Hepatocyte (in vitro differentiated cells): Measurements from ENCODE around the gene SETD9. TPM values are rescaled to one million over a fixed set of nuclear protein-coding genes. Genes with fewer than 3 reads are reported as not detected.

Source experiments
- DNase-seq: peaks from one replicate; pipeline ENCODE4 v3.0.0-alpha.2; 2016; ENCODE audit warnings: low spot score
- H2AFZ ChIP-seq: fragments of 200-600 bp; sonication (generic); 2 replicates; pipeline ENCODE4 v1.6.0; 2016; ENCODE audit warnings: antibody characterized with exemption, mild to moderate bottlenecking
- H3K27ac ChIP-seq: fragments of 200-600 bp; sonication (generic); 2 replicates; pipeline ENCODE4 v1.5.1; 2016; ENCODE audit warnings: mild to moderate bottlenecking
- H3K27me3 ChIP-seq: fragments of 200-600 bp; sonication (generic); 2 replicates; pipeline ENCODE4 v1.6.1; 2016
- H3K36me3 ChIP-seq: fragments of 200-600 bp; sonication (generic); replicated peaks from 2 replicates; pipeline ENCODE4 v1.5.1; 2016; ENCODE audit warnings: low read depth; ENCODE audit not compliant: insufficient read depth
- H3K4me1 ChIP-seq: fragments of 200-600 bp; sonication (generic); 2 replicates; pipeline ENCODE4 v1.5.1; 2016; ENCODE audit warnings: mild to moderate bottlenecking, moderate library complexity; ENCODE audit not compliant: insufficient read depth
- H3K4me2 ChIP-seq: fragments of 200-600 bp; sonication (generic); 2 replicates; pipeline ENCODE4 v1.6.0; 2016
- H3K4me3 ChIP-seq: fragments of 200-600 bp; sonication (generic); 2 replicates; pipeline ENCODE4 v1.5.1; 2016; ENCODE audit warnings: mild to moderate bottlenecking
- H3K79me2 ChIP-seq: fragments of 200-600 bp; sonication (generic); 2 replicates; pipeline ENCODE4 v1.6.0; 2017; ENCODE audit warnings: mild to moderate bottlenecking
- H3K9me2 ChIP-seq: fragments of 200-600 bp; sonication (generic); replicated peaks from 2 replicates; pipeline ENCODE4 v1.6.0; 2017; ENCODE audit warnings: mild to moderate bottlenecking; ENCODE audit not compliant: insufficient read depth
- H3K9me3 ChIP-seq: fragments of 200-600 bp; sonication (generic); 2 replicates; pipeline ENCODE4 v1.5.1; 2016; ENCODE audit warnings: low read depth, mild to moderate bottlenecking
- H4K20me1 ChIP-seq: fragments of 200-600 bp; sonication (generic); 2 replicates; pipeline ENCODE4 v1.6.0; 2016; ENCODE audit warnings: mild to moderate bottlenecking; ENCODE audit not compliant: insufficient read depth, poor library complexity, severe bottlenecking
- CTCF ChIP-seq: fragments of 200-600 bp; sonication (generic); IDR thresholded peaks from 2 replicates; pipeline ENCODE4 v1.5.1; 2016; ENCODE audit warnings: antibody characterized with exemption, mild to moderate bottlenecking; ENCODE audit not compliant: poor library complexity
- EZH2 ChIP-seq: fragments of 200-600 bp; sonication (generic); IDR thresholded peaks from 2 replicates; pipeline ENCODE4 v1.6.1; 2016; ENCODE audit warnings: antibody characterized with exemption, mild to moderate bottlenecking, borderline replicate concordance
- EZH2phosphoT487 ChIP-seq: fragments of 200-600 bp; sonication (generic); IDR thresholded peaks from one replicate; pipeline ENCODE4 v1.6.1; 2018; ENCODE audit warnings: antibody characterized with exemption, mild to moderate bottlenecking, low read depth, moderate library complexity; ENCODE audit not compliant: unreplicated experiment, severe bottlenecking
- WGBS: methylation state at CpG from one replicate; pipeline ENCODE4 v1.1.6; 2016; ENCODE audit warnings: low lambda C conversion rate; ENCODE audit errors: missing lambda C conversion rate; 5-methylcytosine and 5-hydroxymethylcytosine counted together
- polyA plus RNA-seq: library from polyadenylated mRNA; unstranded; fragments of >200 nt; fragmentation: Nextera tagmentation; extraction: Ambion mirVana; gene quantifications from 2 replicates; pipeline ENCODE4 v1.2.1, GENCODE V29; 2016
- total RNA-seq: library from RNA; depleted of rRNA; stranded (reverse); fragments of >200 nt; gene quantifications from 2 replicates; pipeline ENCODE4 v1.2.3, GENCODE V29; 2014

SETD9 gene
- total and polyA plus RNA-seq, 2 experiments from 2014 or later = 17.1 to 21.8 TPM

GRCh38 chr5:56893251-56893951, 16.0 kb upstream of the SETD9 start:
- no peak overlapping the region for H3K27ac ChIP-seq
- no peak overlapping the region for H2AFZ ChIP-seq
- no peaks in the 10 kb centered on the region for H3K79me2 ChIP-seq
- no peak overlapping the region for H3K4me3 ChIP-seq
- H3K9me2 ChIP-seq = no peaks in the 10 kb centered on the region
- no peaks in the 10 kb centered on the region for H3K9me3 ChIP-seq
- H3K4me2 ChIP-seq = no peak overlapping the region
- no peaks in the 10 kb centered on the region for H4K20me1 ChIP-seq
- no peaks in the 10 kb centered on the region for H3K4me1 ChIP-seq
- no peaks in the 10 kb centered on the region for H3K27me3 ChIP-seq
- DNase-seq = no peak
- H3K36me3 ChIP-seq = no peaks in the 10 kb centered on the region
- WGBS = 96% methylated on average over 5 of the region's 5 CpGs
- TF ChIP-seq CTCF (no peak), EZH2phosphoT487 (no peak), EZH2 (no peak)

- H3K36me3 ChIP-seq = no peaks in the 10 kb centered on the region
- no peak overlapping the region for H2AFZ ChIP-seq
- no peaks in the 10 kb centered on the region for H3K9me2 ChIP-seq
- no peak overlapping the region for H3K27ac ChIP-seq
- DNase-seq = no peak
- H3K79me2 ChIP-seq = no peaks in the 10 kb centered on the region
- WGBS = 94% methylated on average over 4 of the region's 4 CpGs
- no peaks in the 10 kb centered on the region for H3K27me3 ChIP-seq
- H4K20me1 ChIP-seq = no peaks in the 10 kb centered on the region
- no peak overlapping the region for H3K4me3 ChIP-seq
- TF ChIP-seq EZH2phosphoT487 (no peak), CTCF (no peak), EZH2 (no peak)
- no peaks in the 10 kb centered on the region for H3K9me3 ChIP-seq
- no peaks in the 10 kb centered on the region for H3K4me1 ChIP-seq
- no peak overlapping the region for H3K4me2 ChIP-seq
These were observed 12.6 kb upstream of the SETD9 start for GRCh38 chr5:56896763-56897162.

GRCh38 chr5:56898213-56898612, 11.2 kb upstream of the SETD9 start:
- no peaks in the 10 kb centered on the region for H4K20me1 ChIP-seq
- H2AFZ ChIP-seq = no peak overlapping the region
- no peak overlapping the region for H3K27ac ChIP-seq
- no peaks in the 10 kb centered on the region for H3K27me3 ChIP-seq
- WGBS = 92% methylated on average over 4 of the region's 4 CpGs
- H3K4me2 ChIP-seq = no peak overlapping the region
- no peaks in the 10 kb centered on the region for H3K9me2 ChIP-seq
- no peaks in the 10 kb centered on the region for H3K4me1 ChIP-seq
- TF ChIP-seq EZH2phosphoT487 (no peak), CTCF (no peak), EZH2 (no peak)
- no peak for DNase-seq
- no peaks in the 10 kb centered on the region for H3K9me3 ChIP-seq
- H3K36me3 ChIP-seq = no peaks in the 10 kb centered on the region
- H3K4me3 ChIP-seq = no peak overlapping the region
- H3K79me2 ChIP-seq = no peaks in the 10 kb centered on the region
